Right forelimb (tissue), 1 donor: ENCODE measurements around the gene AUTS2.
"Not testable (repeated sequence)": the region's sequence is repeated elsewhere in the genome, so short reads cannot be mapped to it uniquely, and the experiment has no call there.

Source experiments
- DNase-seq: peaks from one replicate; pipeline ENCODE4 v3.0.0-alpha.2; 2018

AUTS2 gene

DNA sequence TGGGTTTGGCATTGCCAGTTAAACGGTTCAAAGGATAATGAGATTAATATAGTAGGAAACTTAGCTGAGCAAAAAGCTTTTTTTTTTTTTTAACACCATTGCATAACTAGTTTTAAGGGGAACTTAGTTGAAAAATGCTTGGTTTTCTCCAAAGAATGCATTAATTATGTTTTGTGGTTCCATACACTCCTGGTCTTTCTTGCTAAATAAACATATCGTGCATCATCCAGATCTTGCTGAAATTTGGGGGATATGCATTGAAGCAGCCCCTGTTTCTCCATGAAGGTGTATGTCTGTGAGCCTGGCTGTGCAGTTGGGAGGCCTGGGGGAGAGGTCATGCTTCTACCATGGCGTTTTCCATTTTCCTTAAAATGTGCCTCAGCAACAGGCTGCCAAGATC, 975.4 kb downstream of the AUTS2 start:
- DNase-seq: no peak

DNA sequence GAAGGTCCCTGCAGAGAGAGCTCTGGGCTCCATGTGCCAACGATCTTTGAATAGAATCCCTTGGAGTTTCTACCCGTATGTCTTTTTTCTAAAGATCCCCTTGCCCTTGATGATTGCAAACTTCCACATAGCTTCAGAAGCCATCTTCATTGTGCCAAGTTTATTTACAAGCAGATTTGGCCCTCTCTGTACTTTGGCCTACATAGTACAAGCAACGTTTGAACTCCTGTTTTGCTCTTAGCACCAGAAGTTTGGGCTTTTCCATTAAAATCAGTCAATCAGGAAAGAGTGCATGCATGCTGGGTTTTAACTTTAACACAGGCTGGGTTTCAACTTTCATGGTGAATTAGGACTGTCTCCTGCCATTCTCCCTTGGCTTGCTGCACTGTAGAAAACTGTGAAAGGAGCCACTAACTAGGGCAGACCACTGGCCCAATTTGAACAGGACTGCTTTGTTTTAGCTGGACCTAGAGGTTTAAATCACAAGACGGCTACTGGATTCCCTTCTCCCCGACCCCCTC, 976.1 kb downstream of the AUTS2 start:
- no peak for DNase-seq

DNA sequence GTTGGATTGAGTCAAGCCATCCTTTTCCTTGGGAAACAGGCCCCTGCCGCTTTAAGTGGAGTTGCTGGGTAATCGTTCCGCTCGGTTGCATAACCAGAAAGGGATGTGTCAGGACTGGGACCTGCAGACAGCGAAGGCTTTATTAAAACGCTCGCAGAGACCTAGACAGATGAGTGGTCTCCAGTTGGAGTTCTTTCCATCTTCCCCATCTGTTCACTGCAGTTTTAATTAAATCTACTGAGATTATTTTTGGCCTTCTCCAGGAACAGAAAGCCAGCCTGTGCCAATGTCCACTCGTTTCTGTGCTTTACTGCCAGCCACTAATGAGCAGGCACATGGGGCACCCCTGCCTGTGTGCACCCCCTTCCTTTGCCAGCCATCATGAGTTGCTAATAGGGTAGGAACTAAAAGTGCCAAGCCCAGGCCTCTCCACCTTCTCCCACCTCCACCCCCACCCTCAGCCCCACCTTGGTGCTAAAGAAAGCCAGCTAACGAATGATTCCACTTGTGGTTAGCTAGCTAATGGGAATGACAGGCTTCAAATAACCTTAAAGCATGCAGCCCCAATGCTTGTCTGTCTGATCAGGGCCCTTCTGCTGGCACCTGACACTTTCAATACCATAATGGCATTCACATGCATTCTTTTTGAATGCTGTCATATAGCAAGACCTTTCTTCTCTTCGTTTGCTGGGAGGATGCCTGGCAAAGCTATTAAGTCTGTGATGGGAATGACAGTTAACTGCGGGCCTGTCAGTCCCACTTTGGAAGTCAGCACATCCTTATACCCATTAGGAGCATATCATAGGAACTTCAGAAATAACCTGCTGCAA, 976.9 kb downstream of the AUTS2 start:
- no peak for DNase-seq

DNA sequence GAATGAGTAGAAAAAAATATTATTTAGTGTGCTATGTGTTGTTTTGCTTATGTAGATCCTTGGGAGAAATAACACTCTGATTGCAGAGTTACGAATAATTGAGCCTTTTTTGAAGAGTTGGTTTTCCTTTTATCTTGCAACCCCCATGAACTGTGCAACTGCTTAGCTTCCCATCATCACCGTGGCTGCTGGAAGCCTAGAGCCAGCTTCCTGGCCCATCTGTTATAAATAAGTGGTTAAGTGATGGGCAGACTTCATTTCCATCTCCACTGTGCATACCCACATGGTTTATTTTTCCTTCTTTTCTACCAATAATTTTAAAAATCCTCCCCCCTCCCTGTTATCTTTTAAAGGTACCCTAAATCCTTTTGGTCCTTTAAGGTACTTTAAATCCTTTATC, 978.8 kb downstream of the AUTS2 start:
- no peak for DNase-seq

DNA sequence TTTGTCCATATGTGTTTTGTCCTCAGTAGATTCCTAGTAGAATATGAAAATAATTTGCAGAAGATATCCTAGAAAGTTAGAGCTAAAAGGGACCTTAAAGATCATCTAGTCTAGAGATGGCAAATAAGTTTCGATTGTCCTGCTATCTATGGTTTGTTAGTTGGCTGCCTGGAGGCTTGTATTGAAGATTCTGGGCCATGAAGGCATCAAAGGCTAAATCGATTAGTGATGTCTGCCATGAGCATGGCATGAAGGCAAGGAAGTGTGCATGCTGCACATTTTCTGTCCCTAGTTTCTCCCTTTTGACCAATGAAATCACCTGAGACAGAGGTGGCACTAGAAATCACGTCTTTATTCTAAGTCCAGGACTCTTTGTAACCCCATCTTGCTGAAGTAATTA, 979.9 kb downstream of the AUTS2 start:
- DNase-seq: no peak

DNA sequence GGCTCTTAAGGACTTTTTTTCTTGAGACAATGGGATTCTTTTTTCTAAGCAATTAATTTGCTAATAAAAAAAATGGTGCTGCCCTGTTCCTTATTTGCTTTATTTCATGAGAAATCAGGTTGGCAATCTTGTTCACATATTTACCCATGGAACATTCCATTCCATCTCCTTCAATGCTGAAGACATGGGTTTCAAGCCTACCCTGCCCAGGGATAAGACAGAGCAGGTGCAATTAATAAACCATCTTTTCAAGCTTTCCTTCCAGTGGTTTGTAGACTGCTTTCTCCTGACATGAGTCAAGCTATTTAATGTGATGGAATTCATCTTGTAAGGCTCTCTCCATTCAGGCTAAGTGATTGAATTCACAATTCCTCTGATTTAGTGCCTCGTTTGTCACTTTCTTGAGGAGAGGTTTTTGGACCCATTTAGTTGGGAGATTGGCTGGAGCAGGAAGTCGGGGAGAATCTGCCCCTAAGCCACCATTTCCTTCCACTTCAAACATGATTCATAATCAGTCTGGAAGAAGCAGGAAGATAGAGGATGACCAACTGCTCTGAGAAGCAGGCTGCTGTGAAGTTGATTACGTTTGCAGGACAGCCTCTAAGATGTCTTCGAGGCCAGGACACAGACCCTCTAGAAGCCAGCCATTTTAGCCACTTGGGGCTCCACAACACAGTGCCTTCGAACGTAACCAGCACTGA, 981.3 kb downstream of the AUTS2 start:
- no peak for DNase-seq

DNA sequence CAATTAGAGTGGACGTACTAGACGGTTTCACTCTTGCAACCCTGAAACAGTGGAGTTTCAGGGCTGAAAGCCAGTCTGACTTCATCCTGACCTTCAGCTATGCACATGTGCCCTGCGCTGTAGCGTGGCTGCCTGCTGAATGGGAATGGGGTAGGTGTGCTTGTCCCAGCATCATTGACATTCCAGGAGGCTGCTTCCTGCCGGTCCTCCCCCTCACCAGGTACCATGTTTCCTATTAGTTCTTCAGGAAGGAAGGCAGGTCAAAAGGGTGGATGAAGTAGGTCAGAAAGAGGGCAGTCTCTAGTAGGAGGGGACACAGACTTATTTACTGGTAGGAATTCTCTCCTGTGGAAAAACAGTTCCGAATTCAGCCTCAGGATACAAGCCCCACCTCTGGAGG, 981.9 kb downstream of the AUTS2 start:
- DNase-seq: no peak

DNA sequence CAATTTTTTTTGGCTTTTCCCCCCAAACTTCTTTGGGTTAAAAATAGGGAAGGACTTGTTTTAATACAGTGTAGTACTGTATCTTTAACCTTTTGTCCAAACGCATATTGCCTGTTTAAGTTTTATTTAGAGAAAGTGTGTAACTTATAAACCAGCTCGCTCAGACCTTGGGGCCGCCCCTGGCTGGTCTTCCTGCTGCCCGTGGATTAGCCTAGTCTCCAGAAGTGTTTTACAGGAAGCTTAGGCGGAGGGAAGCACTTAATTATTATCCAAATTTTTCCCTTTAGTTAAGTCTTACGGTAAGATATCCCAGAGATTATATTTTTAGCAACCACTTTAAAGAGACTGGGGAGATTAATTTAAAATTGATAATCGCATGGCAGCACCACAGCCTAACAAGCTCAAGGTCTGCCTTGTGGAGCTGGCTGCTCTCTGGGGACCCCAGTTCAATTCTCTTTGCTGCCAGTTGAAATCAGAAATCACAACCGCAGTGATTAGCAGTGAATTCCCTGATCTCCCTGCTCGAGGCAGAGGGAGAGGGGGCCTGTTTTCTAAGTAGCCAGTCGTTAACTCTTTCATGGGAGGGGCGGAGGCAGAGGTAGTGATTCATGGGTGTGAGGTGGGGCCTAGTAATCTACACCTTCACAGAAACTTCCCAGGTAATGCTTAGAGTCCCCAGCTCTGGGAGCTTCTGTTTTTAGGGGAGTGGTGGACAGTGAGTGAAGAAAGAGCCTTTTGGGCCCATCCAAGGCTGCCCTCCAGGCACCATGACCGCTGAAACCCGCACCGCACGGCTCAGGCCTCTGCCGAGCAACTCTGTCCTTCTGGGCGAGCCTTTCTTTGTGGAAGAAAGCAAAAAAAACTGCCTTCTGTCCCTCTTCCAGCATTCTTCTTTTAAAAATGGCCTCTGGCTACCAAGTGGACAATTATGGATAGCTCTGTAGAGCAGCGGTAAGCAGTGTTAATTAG, 984.9 kb downstream of the AUTS2 start:
- DNase-seq: no peak

DNA sequence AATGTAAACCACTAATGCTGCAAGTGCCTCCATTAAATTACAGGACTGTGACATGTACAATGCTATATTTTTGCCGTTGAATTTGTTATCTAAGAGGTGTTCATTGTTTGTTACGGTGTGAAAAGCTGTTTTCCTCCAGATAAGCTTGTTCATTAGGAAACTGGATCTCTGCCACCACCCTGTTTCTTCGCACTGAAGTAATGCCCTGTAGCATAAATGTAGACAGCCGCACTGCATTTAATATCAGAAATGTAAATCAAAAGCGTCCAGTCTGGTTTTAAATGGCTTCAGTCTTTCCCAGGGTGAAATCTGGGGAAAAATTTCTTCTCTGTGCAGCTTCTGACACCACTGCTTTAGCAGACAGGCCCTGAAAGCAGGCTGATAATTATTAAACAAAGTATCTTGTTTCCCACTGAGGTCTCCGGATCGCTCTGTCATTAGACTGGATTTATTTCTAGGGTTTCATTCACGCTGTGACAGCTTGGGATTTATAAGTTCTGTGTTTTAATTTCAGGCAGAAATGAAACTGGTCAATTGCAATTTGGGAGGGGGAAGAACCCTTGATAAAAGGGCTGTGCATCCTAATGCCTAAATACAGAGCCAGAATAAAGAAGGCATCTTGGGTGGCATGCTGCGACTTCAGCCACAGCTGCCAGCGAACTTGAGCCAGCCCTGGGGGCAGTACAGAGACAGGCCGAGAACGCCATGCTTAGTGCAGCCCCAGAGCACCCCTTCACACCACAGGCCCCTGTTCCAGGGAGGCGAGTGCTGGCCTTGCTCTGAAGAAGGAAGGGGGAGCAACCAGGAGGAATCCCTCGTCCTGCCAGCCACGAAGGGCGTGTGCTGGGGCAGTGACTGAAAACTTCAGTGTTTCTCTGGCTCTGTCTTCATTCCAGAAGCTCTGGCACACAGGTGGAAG, 985.9 kb downstream of the AUTS2 start:
- no peak for DNase-seq

DNA sequence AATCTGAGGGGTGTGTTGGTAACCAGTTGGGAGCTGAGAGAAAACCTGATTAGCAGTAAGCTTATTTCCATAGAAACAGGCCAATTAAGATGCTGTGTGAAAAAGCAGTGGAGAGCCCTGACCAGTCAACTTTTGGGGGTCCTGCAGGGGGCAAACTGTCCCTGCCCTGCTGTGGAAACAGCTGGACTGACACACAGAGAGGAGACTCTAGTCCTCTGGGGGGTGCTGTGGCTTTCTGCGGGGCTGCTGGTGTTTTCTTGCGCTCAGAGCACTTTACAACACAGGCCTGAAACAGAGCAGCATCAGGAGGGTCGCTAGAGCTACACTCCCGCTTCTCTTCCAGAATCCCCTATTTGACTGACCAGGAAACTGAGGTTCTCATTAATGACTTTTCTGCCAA, 986.8 kb downstream of the AUTS2 start:
- DNase-seq: no peak

DNA sequence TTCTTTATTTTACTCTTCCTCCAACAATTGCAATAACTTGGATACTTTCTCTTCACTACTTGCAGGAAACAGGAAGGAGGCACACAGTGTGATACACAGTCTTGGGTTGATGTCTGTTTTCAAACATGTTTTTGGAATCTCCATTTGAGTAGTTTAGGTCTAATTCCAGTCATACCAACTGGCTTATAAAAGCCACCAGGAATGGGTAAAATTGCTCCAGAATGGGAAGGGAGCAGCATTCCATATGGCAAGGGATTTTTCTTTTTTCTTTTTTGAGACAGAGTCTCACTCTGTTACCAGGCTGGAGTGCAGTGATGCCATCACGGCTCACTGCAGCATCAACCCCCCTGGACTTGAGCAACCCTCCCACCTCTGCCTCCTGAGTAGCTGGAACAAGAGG, 988.5 kb downstream of the AUTS2 start:
- no peak for DNase-seq

DNA sequence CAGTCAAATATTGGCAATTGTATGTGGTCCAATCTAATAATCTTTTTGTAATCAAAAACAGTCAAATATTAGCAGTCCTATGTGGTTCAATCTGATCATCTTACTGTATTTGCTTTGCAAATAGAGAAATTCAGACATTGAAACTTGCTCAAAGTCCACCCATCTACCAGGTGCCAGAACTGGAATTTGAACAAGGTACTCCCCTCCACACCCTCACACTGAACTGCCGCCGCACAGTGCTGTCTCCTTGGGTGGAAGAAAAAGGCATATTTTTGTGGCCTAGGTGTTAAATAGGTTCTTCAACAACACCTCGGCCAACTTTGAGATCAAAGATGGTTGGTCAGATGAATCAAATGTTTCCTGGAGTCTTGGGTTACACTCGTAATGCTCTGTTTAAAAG, 989.5 kb downstream of the AUTS2 start:
- no peak for DNase-seq

DNA sequence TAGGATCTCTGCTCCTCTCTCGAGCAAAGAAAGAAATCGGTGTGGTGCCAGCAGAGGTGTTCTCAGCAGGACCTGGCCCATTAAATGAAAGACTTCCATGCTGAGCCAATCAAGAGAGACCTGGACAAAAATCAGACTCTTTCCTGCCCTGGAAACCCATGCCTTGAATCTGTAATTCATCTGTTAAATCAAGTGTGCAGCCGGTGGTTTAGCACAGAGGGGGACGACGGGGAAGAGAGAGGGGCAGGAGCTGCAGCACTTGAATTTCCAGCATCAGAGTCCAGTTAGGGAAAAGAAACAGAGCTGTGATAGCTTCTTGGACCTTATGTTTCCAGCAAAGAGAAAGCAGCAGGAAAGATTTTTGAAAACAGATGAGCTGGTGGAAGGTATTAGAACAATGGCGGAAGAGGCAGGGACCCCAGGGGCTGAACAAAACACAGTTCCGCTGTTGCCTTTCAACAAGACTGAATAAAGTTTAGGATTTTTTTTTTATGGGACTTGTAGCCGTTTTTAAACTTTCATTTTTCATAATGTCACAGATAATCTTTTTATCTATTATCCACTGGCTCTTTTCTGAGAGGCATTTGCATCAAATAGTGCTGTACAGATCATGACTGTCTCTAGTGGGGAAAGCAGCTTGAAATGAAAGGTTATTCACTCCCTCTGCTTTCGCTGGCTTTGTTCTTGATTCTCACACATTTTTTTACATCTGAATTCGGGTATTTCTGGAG, 990.1 kb downstream of the AUTS2 start:
- DNase-seq: no peak

DNA sequence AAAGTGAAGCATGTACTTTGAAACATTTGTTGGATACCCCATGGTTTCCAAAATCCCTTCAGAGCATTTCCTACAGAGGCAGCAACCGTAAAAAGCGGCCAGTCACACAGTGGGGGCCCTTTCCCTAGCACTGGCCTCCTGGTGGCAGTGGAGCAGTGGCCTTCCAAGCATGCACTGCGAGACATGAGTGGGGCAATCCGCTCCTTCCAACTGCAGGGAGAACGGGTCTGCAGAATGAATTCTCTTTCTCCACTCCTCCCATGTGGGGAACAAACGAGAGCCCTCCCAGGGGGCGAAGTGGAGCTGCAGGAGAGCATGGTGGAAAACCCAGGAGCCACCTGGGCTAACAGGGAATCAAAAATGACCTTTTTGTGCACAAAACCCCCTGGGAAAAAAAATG, 990.7 kb downstream of the AUTS2 start:
- no peak for DNase-seq

DNA sequence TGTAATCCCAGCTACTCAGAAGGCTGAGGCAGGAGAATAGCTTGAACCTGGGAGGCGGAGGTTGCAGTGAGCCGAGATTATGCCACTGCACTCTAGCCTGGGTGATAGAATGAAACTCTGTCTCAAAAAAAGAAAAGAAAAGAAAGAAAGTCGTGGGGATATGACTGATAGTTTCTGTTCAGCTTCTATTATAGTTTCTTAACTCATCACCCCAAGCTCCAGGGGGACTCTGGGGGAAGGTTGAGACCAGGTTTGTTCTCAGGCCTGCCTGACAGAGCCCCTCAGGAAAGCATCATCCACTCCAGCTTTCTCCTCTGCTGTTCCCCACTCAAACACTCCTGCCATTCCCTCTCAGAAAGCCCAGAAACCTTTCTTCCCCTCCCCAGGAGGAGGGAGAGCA, 991.3 kb downstream of the AUTS2 start:
- no peak for DNase-seq

DNA sequence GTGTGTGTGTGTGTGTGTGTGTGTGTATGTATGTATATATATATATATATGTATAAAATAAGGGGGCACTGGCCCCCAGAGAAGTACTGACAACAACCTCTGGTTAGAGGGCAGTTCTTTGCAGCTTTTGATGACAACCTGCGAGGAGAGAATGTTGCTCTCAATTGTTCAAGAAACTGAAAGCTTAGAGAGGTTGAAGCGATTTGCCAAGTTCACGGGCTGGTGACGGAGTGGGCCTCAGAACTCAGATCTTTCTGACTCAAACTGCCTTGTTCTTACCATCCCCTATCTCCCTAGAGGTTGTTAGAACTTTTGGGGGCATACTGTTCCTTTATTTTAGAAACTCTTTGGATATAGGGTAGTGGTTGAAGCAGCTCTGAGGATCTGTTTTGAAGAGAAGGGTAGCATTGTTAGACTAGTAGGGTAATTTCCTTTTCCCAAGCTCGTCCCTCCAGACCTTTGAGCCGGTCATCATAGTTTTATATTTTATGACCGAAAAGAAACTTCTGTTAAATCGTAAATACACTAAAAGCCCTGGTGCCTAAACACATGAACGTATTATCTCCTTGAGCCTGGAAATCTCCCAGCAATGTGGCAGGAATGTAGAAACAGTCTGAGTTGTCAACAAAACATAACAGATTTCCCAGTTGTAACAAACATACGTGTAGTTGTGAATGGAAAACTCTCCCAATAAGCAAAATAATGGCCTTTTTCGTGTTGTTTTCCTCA, 992.0 kb downstream of the AUTS2 start:
- DNase-seq: no peak

DNA sequence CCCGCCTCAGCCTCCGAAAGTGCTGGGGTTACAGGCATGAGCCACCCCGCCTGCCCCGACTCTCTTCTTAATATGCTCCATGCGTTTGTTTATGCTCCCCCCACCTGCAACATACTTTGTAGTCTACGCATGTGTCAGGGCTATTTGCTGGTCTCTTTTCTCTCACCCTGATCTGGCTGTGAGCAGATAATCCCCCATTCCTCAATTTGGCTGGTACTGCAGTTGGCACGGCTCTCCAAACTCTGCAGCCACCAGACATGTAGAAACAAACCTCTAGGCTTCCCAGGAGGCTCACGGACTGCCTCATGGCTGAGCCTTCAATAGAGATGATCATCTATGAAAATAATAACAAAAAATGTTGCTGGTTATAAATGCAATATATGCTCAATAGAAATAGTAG, 993.4 kb downstream of the AUTS2 start:
- DNase-seq: no peak

DNA sequence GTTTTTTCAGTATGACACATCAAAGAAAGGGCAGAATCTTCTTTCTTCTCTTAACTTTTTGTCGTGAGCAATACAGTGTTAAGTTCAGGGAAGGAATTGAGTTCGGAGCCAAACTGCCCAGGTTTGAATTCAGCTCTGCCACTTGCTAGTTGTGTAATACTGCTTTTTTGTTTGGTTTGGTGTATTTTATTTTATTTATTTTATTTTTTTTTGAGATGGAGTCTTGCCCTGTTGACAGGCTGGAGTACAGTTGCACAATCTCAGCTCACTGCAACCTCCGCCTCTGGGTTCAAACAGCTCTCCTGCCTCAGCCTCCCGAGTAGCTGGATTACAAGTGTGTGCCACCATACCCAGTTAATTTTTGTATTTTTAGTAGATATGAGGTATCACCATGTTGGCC, 993.9 kb downstream of the AUTS2 start:
- no peak for DNase-seq

DNA sequence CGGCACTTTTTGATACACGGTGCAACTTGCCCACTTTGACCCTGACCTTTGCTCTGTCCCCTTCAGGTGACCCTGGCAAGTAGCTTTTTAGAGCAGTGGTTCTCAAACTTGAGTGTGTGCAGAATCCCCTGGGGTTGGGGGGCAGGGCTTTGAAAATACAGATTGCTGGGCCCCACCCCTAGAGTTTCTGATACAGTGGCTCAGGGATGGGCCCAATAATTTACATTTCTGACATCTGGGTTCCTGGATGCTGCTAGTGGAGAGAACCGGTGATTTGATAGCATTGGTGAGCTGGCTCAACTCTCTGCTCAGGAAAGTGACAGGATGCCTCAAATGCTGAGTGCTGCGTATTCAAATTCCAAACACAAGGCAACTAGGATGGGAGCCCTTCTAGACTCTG, 995.9 kb downstream of the AUTS2 start:
- no peak for DNase-seq

DNA sequence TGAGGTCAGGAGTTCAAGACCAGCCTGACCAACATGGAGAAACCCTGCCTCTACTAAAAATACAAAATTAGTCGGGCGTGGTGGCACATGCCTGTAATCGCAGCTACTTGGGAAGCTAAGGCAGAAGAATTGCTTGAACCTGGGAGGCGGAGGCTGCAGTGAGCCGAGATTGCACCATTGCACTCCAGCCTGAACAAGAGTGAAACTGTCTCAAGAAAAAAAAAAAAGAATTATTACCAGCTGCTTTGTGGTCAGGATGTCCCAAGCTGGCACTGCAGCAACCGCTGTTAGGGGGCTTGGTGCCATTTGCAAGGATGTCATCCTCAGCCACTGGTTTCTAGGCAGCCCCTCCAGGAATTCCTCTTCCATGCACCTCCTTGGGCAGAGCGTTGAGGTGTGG, 996.6 kb downstream of the AUTS2 start:
- not testable (repeated sequence) for DNase-seq

DNA sequence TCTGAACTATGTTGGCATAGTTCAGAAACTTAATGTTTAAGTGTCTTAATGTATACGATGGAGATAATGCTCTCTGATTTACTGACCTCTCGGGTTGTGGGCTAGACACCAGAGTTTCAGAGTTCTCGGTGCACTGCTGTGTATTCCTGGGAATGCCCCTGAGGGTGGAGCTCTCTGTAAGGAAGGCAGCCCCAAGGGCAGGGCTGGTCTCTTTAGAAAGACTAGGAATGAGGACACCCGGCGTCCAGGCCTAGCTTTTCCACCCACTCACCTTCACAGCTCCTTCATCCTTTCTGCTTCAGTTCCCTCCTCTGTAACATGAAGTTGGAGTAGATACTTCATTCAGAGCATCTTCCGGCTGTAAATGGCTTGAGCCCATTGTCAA, 997.1 kb downstream of the AUTS2 start:
- DNase-seq: no peak
